OCI-LY7 (cell line): ENCODE results near the gene CCDC142. TPM values are rescaled to one million over a fixed set of nuclear protein-coding genes. Genes with fewer than 3 reads are reported as not detected.
A peak's percentile ranks its signal among the peaks of the same experiment; 100 is the strongest.

Experiments
- BruUV-seq: library from RNA; stranded (reverse); fragments of 400-500 nt; replicated peaks from 2 replicates; lab custom pipeline; 2021; lab: Mats Ljungman, UMichigan
- CTCF ChIA-PET: fragments of 300-600 bp; sonication (Branson Sonifier 250); formaldehyde crosslinking; loops from one replicate; lab custom pipeline; 2022; ENCODE audit warnings: antibody characterized with exemption; ENCODE audit not compliant: unreplicated experiment; lab: Charles Lee
- POLR2A ChIA-PET: fragments of 300-600 bp; sonication (Branson Sonifier 250); formaldehyde crosslinking; loops from one replicate; lab custom pipeline; 2022; ENCODE audit warnings: antibody characterized with exemption; lab: Charles Lee
- DNase-seq: peaks from one replicate; pipeline ENCODE4 v3.0.0-alpha.2; 2015; ENCODE audit warnings: low spot score
- H2AFZ ChIP-seq: fragments of 200-600 bp; sonication (generic), shearing (Covaris generic); 2 replicates; pipeline ENCODE4 v1.6.1; 2014; ENCODE audit warnings: mild to moderate bottlenecking, antibody characterized with exemption, low read length, moderate library complexity
- H3K27ac ChIP-seq: fragments of 200-600 bp; sonication (generic); 2 replicates; pipeline ENCODE4 v1.5.1; 2014; ENCODE audit warnings: mixed run types, low read depth, mild to moderate bottlenecking, moderate library complexity, low read length, inconsistent platforms; ENCODE audit not compliant: poor library complexity, severe bottlenecking
- H3K36me3 ChIP-seq: fragments of 200-600 bp; sonication (generic); 2 replicates; pipeline ENCODE4 v1.6.1; 2014; ENCODE audit warnings: mild to moderate bottlenecking, antibody characterized with exemption, low read length, moderate library complexity, mixed read lengths; ENCODE audit not compliant: insufficient read depth
- H3K4me1 ChIP-seq: fragments of 200-600 bp; sonication (generic); 2 replicates; pipeline ENCODE4 v1.5.1; 2014; ENCODE audit warnings: mild to moderate bottlenecking, low read length; ENCODE audit not compliant: insufficient read depth, poor library complexity, severe bottlenecking
- H3K4me2 ChIP-seq: fragments of 200-600 bp; sonication (generic); 2 replicates; pipeline ENCODE4 v1.6.1; 2014; ENCODE audit warnings: mild to moderate bottlenecking, low read length
- H3K4me3 ChIP-seq: fragments of 200-600 bp; sonication (generic); 2 replicates; pipeline ENCODE4 v1.5.1; 2014; ENCODE audit warnings: mild to moderate bottlenecking, low read depth, low read length; ENCODE audit not compliant: poor library complexity, severe bottlenecking
- H3K79me2 ChIP-seq: fragments of 200-600 bp; sonication (generic); 2 replicates; pipeline ENCODE4 v1.6.1; 2016; ENCODE audit warnings: low read depth, mild to moderate bottlenecking, low read length, moderate library complexity, mixed read lengths; ENCODE audit not compliant: insufficient read depth
- H3K9me2 ChIP-seq: fragments of 200-600 bp; sonication (generic); 2 replicates; pipeline ENCODE4 v1.6.1; 2016; ENCODE audit warnings: mild to moderate bottlenecking, low read length, mixed read lengths; ENCODE audit not compliant: insufficient read depth
- H3K9me3 ChIP-seq: fragments of 200-600 bp; sonication (generic); 2 replicates; pipeline ENCODE4 v1.6.1; 2014; ENCODE audit warnings: mild to moderate bottlenecking, mixed run types, low read length, mixed read lengths
- H4K20me1 ChIP-seq: fragments of 200-600 bp; sonication (generic); 2 replicates; pipeline ENCODE4 v1.6.1; 2014; ENCODE audit warnings: mild to moderate bottlenecking, antibody characterized with exemption, low read length, moderate library complexity, mixed read lengths; ENCODE audit not compliant: insufficient read depth
- CTCF ChIP-seq: fragments of 200-600 bp; sonication (generic); conservative IDR thresholded peaks from 2 replicates; pipeline ENCODE4 v1.5.1; 2014; ENCODE audit warnings: mild to moderate bottlenecking, antibody characterized with exemption, low read length, moderate library complexity, mixed read lengths
- EZH2phosphoT487 ChIP-seq: fragments of 200-600 bp; sonication (generic); IDR thresholded peaks from 2 replicates; pipeline ENCODE4 v1.6.1; 2018; ENCODE audit warnings: low read depth, borderline replicate concordance, mild to moderate bottlenecking, mixed run types, antibody characterized with exemption, low read length, moderate library complexity, mixed read lengths
- intact Hi-C: fragments of 100-400 bp; cut with micrococcal nuclease; formaldehyde crosslinking; loops from one replicate; pipeline ENCODE4 v1.10.0; 2022; ENCODE audit not compliant: unreplicated experiment
- total RNA-seq, 2 experiments: library from RNA; depleted of rRNA in 1 of 2; stranded (reverse); fragments of >200 nt in 1 of 2; shearing (Covaris generic) in 1 of 2; gene quantifications; 2 replicates each; pipeline ENCODE4 v1.2.3, GENCODE V29; 2014 to 2022

The CCDC142 gene
- total RNA-seq, 2 experiments from 2014 or later = 42.5 to 53.0 TPM

- Histone ChIP-seq H4K20me1 (no peaks in the 10 kb centered on the region), H3K9me2 (no peaks in the 10 kb centered on the region), H3K4me3 (peak overlapping the region; percentile 98), H3K4me2 (peak overlapping the region; percentile 83), H3K79me2 (peaks cover 22% of the 10 kb centered on the region), H2AFZ (peak overlapping the region; percentile 77), H3K27ac (peak overlapping the region; percentile 92), H3K4me1 (peaks cover 36% of the 10 kb centered on the region), H3K9me3 (no peaks in the 10 kb centered on the region), H3K36me3 (peaks cover 28% of the 10 kb centered on the region)
- TF ChIP-seq EZH2phosphoT487 (no peak), CTCF (no peak)
- intact Hi-C loops = loop anchor here (1.0 kb wide), 2 partner anchors 26 to 72 kb away; partner anchors contain the start of genes AUP1, HTRA2 and TTC31
- ChIA-PET CTCF (interaction anchor here (0.8 to 1.0 kb wide), 2 partner anchors 15 to 21 kb away, joined by 5 to 6 read pairs; no protein-coding TSS in a partner anchor), POLR2A (interaction anchor here (0.6 to 3.1 kb wide), 16 partner anchors 9 to 1074 kb away, joined by 3 to 25 read pairs (median 4); partner anchors contain the start of genes CCDC142, MRPL53, RTKN and TTC31)
- DNase-seq = peak; percentile 90
- BruUV-seq = no TSS peak
Measured at GRCh38 chr2:74457549-74458131, 25.2 kb downstream of the CCDC142 start.

- peaks cover 23% of the 10 kb centered on the region for H3K36me3 ChIP-seq
- H2AFZ ChIP-seq = no peak overlapping the region
- H3K27ac ChIP-seq = peak overlapping the region; percentile 92
- H3K4me1 ChIP-seq = peaks cover 41% of the 10 kb centered on the region
- intact Hi-C loops = loop anchor here (1.0 kb wide), 2 partner anchors 26 to 72 kb away; partner anchors contain the start of genes AUP1, HTRA2 and TTC31
- H3K9me3 ChIP-seq = no peaks in the 10 kb centered on the region
- CTCF ChIA-PET = interaction anchor here (0.8 kb wide), 1 partner anchor 22 kb away, joined by 5 read pairs; no protein-coding TSS in a partner anchor
- peak overlapping the region; percentile 98 for H3K4me3 ChIP-seq
- BruUV-seq = no TSS peak
- H3K79me2 ChIP-seq = peaks cover 22% of the 10 kb centered on the region
- no peaks in the 10 kb centered on the region for H4K20me1 ChIP-seq
- TF ChIP-seq EZH2phosphoT487 (no peak), CTCF (no peak)
- no peaks in the 10 kb centered on the region for H3K9me2 ChIP-seq
- H3K4me2 ChIP-seq = peak overlapping the region; percentile 83
- no peak for DNase-seq
- POLR2A ChIA-PET = interaction anchor here (0.5 to 3.1 kb wide), 12 partner anchors 8 to 276 kb away, joined by 3 to 25 read pairs (median 4); partner anchors contain the start of genes CCDC142, MOGS, MRPL53 and RTKN
Measured at GRCh38 chr2:74457129-74457548, 25.7 kb downstream of the CCDC142 start.
